ENCODE data around the gene LRRC59. TPM values are rescaled to one million over a fixed set of nuclear protein-coding genes. Genes with fewer than 3 reads are reported as not detected.

LRRC59 gene
- total and polyA plus RNA-seq, 2 experiments from 2014 or later = 46.4 to 124 TPM

GRCh38 chr17:50349243-50349600 lies 48.1 kb downstream of the LRRC59 start:
- no peak overlapping the region for H3K4me2 ChIP-seq

GRCh38 chr17:50348522-50349242 lies 48.6 kb downstream of the LRRC59 start:
- H4K20me1 ChIP-seq (replicated peaks; ENCODE audit: insufficient read depth) = peaks cover 6% of the 10 kb centered on the region; the same call in 1 of the 2 replicates
- peaks cover 37% of the 10 kb centered on the region for H3K4me1 Mint-ChIP-seq
- H3K27ac ChIP-seq (ENCODE audit: low read depth) = no peak overlapping the region
- H3F3A ChIP-seq (replicated peaks; ENCODE audit: low read depth) = no peaks in the 10 kb centered on the region
- ATAC-seq (no peak), DNase-seq (ENCODE audit: low spot score) (no peak)
- H3K27me3 Mint-ChIP-seq (ENCODE audit: insufficient read depth, low read depth, poor library complexity) = peaks cover 28% of the 10 kb centered on the region
- H3K4me1 ChIP-seq (ENCODE audit: insufficient read depth) = peaks cover 18% of the 10 kb centered on the region
- H3K4me3 Mint-ChIP-seq = peak overlapping the region; percentile 17; the same call in 1 of the 3 replicates
- peaks cover 10% of the 10 kb centered on the region for H3K36me3 Mint-ChIP-seq (ENCODE audit: low read depth)
- H2AFZ ChIP-seq = no peak overlapping the region
- H3K4me2 ChIP-seq = peak overlapping the region; percentile 98
- peaks cover 15% of the 10 kb centered on the region; the same call in 1 of the 2 replicates for H3K27me3 ChIP-seq (ENCODE audit: insufficient read depth)
- H3K27ac Mint-ChIP-seq = 0 out of 2 replicates have a peak overlapping the region, but pooled peaks have one; percentile 40
- H3K9me3 Mint-ChIP-seq = no peaks in the 10 kb centered on the region; the same call in 2 of the 3 replicates
- no peaks in the 10 kb centered on the region for H3K9me2 ChIP-seq (ENCODE audit: insufficient read depth)
- H3K36me3 ChIP-seq (ENCODE audit: insufficient read depth) = no peaks in the 10 kb centered on the region
- no peak overlapping the region for H3K4me3 ChIP-seq
- peaks cover 29% of the 10 kb centered on the region for H3K79me2 ChIP-seq (replicated peaks; ENCODE audit: insufficient read depth)
- TF ChIP-seq JUNB (IDR thresholded peaks at IDR 0.05; ENCODE audit: unreplicated experiment) (no peak), ZNF462 (CRISPR knock-in tag; IDR thresholded peaks at IDR 0.05) (no peak), ETS1 (IDR thresholded peaks at IDR 0.05) (no peak)

More at GRCh38 chr17:50349243-50349600, 48.1 kb downstream of the LRRC59 start:
- Mint-ChIP-seq H3K36me3 (ENCODE audit: low read depth) (peaks cover 11% of the 10 kb centered on the region), H3K4me1 (peaks cover 37% of the 10 kb centered on the region), H3K9me3 (no peaks in the 10 kb centered on the region; the same call in 2 of the 3 replicates), H3K27ac (no peak overlapping the region), H3K27me3 (ENCODE audit: insufficient read depth, low read depth, poor library complexity) (peaks cover 28% of the 10 kb centered on the region), H3K4me3 (no peak overlapping the region; the same call in 2 of the 3 replicates)
- TF ChIP-seq JUNB (IDR thresholded peaks at IDR 0.05; ENCODE audit: unreplicated experiment) = no peak
- no peak for TF ChIP-seq CREB1 (CRISPR knock-in tag; IDR thresholded peaks at IDR 0.05; ENCODE audit: low read depth)
- TF ChIP-seq REST (IDR thresholded peaks at IDR 0.05; ENCODE audit: unreplicated experiment) = no peak
- TF ChIP-seq EZH2phosphoT487 (IDR thresholded peaks at IDR 0.05; ENCODE audit: unreplicated experiment) = no peak
- no peak for TF ChIP-seq ZNF114 (CRISPR knock-in tag; IDR thresholded peaks at IDR 0.05)
- Histone ChIP-seq H3K9me2 (ENCODE audit: insufficient read depth) (no peaks in the 10 kb centered on the region), H3K36me3 (ENCODE audit: insufficient read depth) (no peaks in the 10 kb centered on the region), H3K4me3 (no peak overlapping the region), H3K4me1 (ENCODE audit: insufficient read depth) (peaks cover 18% of the 10 kb centered on the region), H4K20me1 (replicated peaks; ENCODE audit: insufficient read depth) (peaks cover 6% of the 10 kb centered on the region; the same call in 1 of the 2 replicates), H3K27me3 (ENCODE audit: insufficient read depth) (peaks cover 14% of the 10 kb centered on the region; the same call in 1 of the 2 replicates), H3K79me2 (replicated peaks; ENCODE audit: insufficient read depth) (peaks cover 29% of the 10 kb centered on the region), H3K27ac (ENCODE audit: low read depth) (no peak overlapping the region), H3F3A (replicated peaks; ENCODE audit: low read depth) (no peaks in the 10 kb centered on the region), H2AFZ (no peak overlapping the region)
- ATAC-seq (no peak), DNase-seq (ENCODE audit: low spot score) (no peak)
